ENCODE data around the gene DLG1. TPM values are rescaled to one million over a fixed set of nuclear protein-coding genes. Genes with fewer than 3 reads are reported as not detected.

The DLG1 gene
- polyA plus RNA-seq, 1 donor from 2014 or later, result 43.9 TPM

- H4K20me1 ChIP-seq (ENCODE audit: insufficient read depth), result no peaks in the 10 kb centered on the region
- no peak overlapping the region for H3K4me3 ChIP-seq (ENCODE audit: low read length)
- no peaks in the 10 kb centered on the region for H3K9me3 ChIP-seq (ENCODE audit: low read length)
- no peak overlapping the region for H3K4me2 ChIP-seq (ENCODE audit: low read length)
- no peaks in the 10 kb centered on the region for H3K9me2 ChIP-seq (ENCODE audit: insufficient read depth, low read length)
- H3K36me3 ChIP-seq (ENCODE audit: insufficient read depth, low read length), result no peaks in the 10 kb centered on the region
- no peak for TF ChIP-seq MXI1 (conservative IDR thresholded peaks at IDR 0.05; ENCODE audit: poor library complexity, severe bottlenecking)
- TF ChIP-seq SMC3 (conservative IDR thresholded peaks at IDR 0.05; ENCODE audit: poor library complexity), result no peak
- no peak for TF ChIP-seq REST (IDR thresholded peaks at IDR 0.05; ENCODE audit: borderline replicate concordance)
- TF ChIP-seq EP300 (conservative IDR thresholded peaks at IDR 0.05; ENCODE audit: poor library complexity, severe bottlenecking), result no peak
- no peak for TF ChIP-seq RAD21 (conservative IDR thresholded peaks at IDR 0.05)
- no peak for TF ChIP-seq POLR2AphosphoS5 (IDR thresholded peaks at IDR 0.05)
- no peak for TF ChIP-seq CTCF (IDR thresholded peaks at IDR 0.05; ENCODE audit: poor library complexity, severe bottlenecking)
- TF ChIP-seq TAF1 (IDR thresholded peaks at IDR 0.05; ENCODE audit: low read depth), result no peak
- no peak for TF ChIP-seq EZH2 (IDR thresholded peaks at IDR 0.05; ENCODE audit: borderline replicate concordance, insufficient read depth, low read length, poor library complexity, severe bottlenecking)
- H3F3A ChIP-seq (ENCODE audit: insufficient read depth, low read length, poor library complexity, severe bottlenecking), result no peaks in the 10 kb centered on the region
- no peak overlapping the region for H2AFZ ChIP-seq (ENCODE audit: low read depth, low read length)
- no peak overlapping the region for H3K27ac ChIP-seq (ENCODE audit: low read length)
- no peak overlapping the region for H3K9ac ChIP-seq (ENCODE audit: low read length)
- H3K79me2 ChIP-seq (replicated peaks; ENCODE audit: insufficient read depth, low read length), result no peaks in the 10 kb centered on the region
- H3K27me3 ChIP-seq (ENCODE audit: insufficient read depth, low read depth, low read length), result no peaks in the 10 kb centered on the region
Measured at GRCh38 chr3:197135212-197135611, 163.2 kb downstream of the DLG1 start.

DNA sequence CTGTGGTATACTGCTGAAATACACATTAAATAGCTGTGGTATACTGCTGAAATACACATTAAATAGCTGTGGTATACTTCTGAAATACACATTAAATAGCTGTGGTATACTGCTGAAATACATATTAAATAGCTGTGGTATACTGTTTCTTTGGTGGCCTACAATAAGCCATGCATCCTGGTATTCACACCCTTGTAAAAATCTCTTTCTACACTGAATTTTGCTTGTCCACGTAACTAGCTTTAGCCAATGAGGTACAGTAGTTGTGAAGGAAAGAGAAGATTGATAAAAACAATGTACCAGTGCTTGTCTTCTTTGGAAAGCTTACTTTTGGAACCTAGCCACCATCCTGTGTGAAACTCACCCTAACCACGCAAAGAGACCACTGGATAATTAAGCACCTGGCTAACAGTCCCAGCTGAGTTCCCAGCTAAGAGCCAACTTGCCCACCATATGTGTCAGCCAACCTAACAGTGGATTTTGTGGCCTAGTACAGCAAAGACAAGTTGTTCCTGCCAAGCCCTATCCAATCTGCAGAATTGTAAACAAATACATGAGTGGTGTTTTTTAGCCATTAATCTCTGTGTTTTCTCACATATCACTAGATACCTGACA is 165.4 kb downstream of the DLG1 start:
- H3K9me3 ChIP-seq (ENCODE audit: low read length), result no peaks in the 10 kb centered on the region

More for the DNA sequence above, 165.4 kb downstream of the DLG1 start:
- H3K4me2 ChIP-seq (ENCODE audit: low read length), result no peak overlapping the region
- H4K20me1 ChIP-seq (ENCODE audit: insufficient read depth), result no peaks in the 10 kb centered on the region
- H3K4me3 ChIP-seq (ENCODE audit: low read length), result no peak overlapping the region
- no peak for TF ChIP-seq POLR2AphosphoS5 (IDR thresholded peaks at IDR 0.05)
- TF ChIP-seq MXI1 (conservative IDR thresholded peaks at IDR 0.05; ENCODE audit: poor library complexity, severe bottlenecking), result no peak
- TF ChIP-seq EP300 (conservative IDR thresholded peaks at IDR 0.05; ENCODE audit: poor library complexity, severe bottlenecking), result no peak
- TF ChIP-seq REST (IDR thresholded peaks at IDR 0.05; ENCODE audit: borderline replicate concordance), result no peak
- no peak for TF ChIP-seq EZH2 (IDR thresholded peaks at IDR 0.05; ENCODE audit: borderline replicate concordance, insufficient read depth, low read length, poor library complexity, severe bottlenecking)
- no peak for TF ChIP-seq SMC3 (conservative IDR thresholded peaks at IDR 0.05; ENCODE audit: poor library complexity)
- TF ChIP-seq RAD21 (conservative IDR thresholded peaks at IDR 0.05), result no peak
- no peak for TF ChIP-seq CTCF (IDR thresholded peaks at IDR 0.05; ENCODE audit: poor library complexity, severe bottlenecking)
- no peak for TF ChIP-seq TAF1 (IDR thresholded peaks at IDR 0.05; ENCODE audit: low read depth)
- no peaks in the 10 kb centered on the region for H3K36me3 ChIP-seq (ENCODE audit: insufficient read depth, low read length)
- no peak overlapping the region for H3K27ac ChIP-seq (ENCODE audit: low read length)
- no peaks in the 10 kb centered on the region for H3K79me2 ChIP-seq (replicated peaks; ENCODE audit: insufficient read depth, low read length)
- no peak overlapping the region for H3K9ac ChIP-seq (ENCODE audit: low read length)
- H3K9me2 ChIP-seq (ENCODE audit: insufficient read depth, low read length), result no peaks in the 10 kb centered on the region
- H2AFZ ChIP-seq (ENCODE audit: low read depth, low read length), result no peak overlapping the region
- H3F3A ChIP-seq (ENCODE audit: insufficient read depth, low read length, poor library complexity, severe bottlenecking), result no peaks in the 10 kb centered on the region
- H3K27me3 ChIP-seq (ENCODE audit: insufficient read depth, low read depth, low read length), result no peaks in the 10 kb centered on the region

All from neural cell (in vitro differentiated cells).